Upper lobe of left lung (tissue), 4 donors: Measurements from ENCODE around the gene MCCC1.

Experiments
- CTCF ChIP-seq, 6 experiments: fragments of 450-650 bp in 4 of 6; fragments of 200-600 bp in 2 of 6; sonication (generic) in 2 of 6; IDR thresholded peaks; one replicate each; pipeline ENCODE4 v1.5.1; 2016 to 2019; ENCODE audit warnings: antibody characterized with exemption in 6 of 6
- POLR2AphosphoS5 ChIP-seq, 2 donors: sonication (generic); formaldehyde crosslinking; IDR thresholded peaks; one replicate each; pipeline ENCODE4 v1.5.1; 2017; ENCODE audit warnings: antibody characterized with exemption in 2 of 2

DNA sequence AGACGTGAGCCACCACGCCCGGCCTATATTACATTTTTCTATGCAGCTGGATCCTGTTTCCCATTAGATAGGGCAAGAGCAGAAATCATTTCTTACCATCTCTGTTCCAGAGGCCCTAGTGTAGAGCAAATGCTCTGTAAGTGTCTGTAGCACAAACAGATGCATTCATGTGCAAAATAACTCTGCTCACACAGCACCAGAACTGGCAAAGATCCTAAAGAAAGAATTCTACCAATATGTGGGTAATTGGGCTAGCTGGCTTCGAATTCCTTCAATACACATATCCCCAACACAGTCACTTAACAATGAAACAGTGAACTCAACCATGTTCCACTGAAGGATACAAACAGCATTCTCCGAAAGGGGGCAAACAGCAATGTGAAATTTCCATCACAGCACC lies 86.2 kb downstream of the MCCC1 start:
- TF ChIP-seq CTCF (IDR thresholded peaks at IDR 0.05) (no peak), POLR2AphosphoS5 (IDR thresholded peaks at IDR 0.05) (no peak)
